DMS 273 (cell line): ENCODE results near the gene FUCA1.
"Not testable (repeated sequence)": the region's sequence is repeated elsewhere in the genome, so short reads cannot be mapped to it uniquely, and the experiment has no call there.

Source experiments
- DNase-seq: peaks from one replicate; lab custom pipeline; 2025; ENCODE audit not compliant: unreplicated experiment; lab: John Stamatoyannopoulos, UW

FUCA1 gene

DNA sequence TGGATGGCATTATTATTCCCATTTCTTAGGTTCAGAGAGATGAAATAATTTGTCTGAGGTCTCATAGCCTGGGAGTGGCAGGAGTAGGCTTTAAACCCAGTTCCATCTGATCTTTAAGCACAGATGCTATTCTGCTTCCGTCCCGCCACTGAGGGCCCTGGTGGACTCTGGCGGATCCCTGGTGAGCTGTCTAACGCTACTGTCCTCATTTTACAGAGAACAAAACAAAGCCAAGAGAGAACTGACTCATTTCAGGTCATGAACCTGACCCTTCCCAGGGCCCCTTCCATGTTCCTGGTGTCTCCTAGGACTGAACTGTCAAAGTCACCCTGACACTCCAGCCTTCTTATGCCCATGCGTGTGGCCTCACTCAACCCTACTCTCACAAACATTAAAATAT is 64.4 kb downstream of the FUCA1 start:
- DNase-seq, result no peak

DNA sequence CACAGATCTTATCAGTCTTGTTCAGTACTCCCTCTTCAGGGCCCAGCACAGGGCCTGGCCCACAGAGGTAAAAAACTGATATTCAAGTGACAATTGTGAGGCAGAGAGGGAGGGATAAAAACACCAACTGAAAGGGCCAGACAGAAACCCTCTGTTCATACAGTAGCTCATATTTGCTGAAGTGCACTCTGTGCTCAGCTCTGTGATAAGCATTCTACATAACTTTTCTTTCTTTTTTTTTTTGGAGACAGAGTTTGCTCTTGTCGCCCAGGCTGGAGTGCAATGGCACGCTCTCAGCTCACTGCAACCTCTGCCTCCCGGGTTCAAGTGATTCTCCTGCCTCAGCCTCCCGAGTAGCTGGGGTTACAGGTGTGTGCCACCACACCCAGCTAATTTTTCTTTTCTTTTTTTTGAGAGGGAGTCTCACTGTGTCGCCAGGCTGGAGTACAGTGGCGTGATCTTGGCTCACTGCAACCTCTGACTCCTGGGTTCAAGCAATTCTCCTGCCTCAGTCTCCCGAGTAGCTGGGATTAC is 65.2 kb downstream of the FUCA1 start:
- not testable (repeated sequence) for DNase-seq

DNA sequence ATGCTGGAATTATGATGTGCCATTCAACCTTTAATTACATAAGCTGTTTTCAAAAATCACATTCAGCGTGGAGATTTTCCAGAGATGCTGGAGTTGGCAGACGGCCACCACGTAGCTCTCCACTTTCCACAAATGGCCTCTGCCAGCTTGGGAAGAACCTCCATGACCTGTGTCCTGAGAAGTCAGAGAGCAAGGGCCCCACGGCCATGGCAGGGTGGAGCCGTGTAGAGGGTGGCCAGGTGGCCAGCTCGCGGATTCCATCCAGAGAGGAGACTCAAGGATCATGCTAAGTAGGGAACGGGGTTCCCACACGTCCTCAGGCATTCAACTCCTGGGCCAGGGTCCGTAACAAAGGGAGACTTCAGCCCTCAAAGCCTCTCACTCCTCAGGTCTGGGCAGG is 66.2 kb downstream of the FUCA1 start:
- peak; percentile 44 for DNase-seq

DNA sequence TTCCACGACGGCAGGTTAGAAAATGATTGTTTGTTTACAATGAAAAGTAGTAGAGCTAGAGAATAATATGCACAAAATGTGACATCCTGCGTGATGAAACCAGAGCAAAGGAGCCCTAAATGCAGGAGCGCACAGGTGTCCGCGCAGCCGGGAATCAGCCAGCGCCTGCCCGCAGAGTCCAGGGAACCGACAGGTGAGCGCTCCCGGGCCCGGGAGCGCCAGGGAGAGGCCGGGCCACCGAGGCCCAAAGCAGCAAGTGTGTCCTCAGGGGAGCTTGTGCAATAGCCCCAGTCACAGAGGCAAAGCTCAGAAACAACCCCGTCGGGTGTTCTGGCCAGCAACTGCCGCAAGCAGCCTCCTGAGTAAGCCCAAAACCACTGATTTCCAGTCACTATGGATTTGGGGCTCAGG is 66.7 kb downstream of the FUCA1 start:
- no peak for DNase-seq

DNA sequence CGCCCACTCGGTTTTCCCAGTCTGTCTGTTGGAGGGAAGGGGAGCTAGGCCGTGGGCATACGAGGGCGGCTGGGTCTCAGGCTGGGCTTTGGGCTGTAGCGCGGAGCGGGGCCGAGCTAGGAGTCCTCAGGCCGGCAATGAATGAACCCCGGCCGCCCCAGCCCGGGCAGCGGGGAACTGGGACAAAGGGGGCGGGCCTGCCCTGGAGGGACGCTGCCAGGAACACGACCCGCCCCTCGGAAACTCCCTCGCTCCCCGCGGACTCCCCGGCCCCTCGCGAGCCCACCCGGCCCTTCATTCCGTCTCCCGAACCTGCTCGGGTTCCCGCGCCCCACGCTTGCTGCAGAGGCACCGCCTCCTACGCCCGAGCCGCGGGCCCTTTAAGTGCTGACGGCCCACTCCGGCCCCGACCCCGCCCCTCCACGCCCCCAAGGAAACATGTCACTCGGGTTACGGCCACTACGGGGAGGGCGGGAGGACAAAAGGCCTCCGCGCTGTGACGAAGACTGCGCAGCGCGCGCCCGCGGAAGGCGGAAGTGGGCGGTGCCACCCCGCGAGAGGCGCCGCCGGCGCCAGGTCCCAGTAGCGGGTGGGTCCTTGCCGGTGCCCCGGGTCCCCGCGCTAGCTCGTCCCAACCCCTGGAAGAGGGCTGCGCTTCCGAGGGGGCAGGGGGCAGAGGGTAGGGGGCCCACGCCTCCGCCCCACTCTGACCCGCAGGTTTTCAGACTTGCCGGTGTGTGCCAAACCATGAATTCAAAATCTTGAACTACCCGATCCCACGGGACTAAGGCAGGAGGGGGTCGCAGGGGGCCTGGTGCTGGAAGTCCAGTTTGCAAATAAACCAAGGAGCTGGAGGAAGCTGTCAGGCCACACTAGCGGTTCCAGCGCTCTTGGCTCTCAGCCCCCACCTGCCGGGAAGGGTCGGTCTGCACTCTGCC is 67.4 kb downstream of the FUCA1 start, which contains the start of gene GALE:
GALE (minus strand) TSS at position 355 of the 938 bp plus-strand sequence. CDS start 1,747 bp downstream, outside the sequence.
- peak; percentile 95 for DNase-seq

DNA sequence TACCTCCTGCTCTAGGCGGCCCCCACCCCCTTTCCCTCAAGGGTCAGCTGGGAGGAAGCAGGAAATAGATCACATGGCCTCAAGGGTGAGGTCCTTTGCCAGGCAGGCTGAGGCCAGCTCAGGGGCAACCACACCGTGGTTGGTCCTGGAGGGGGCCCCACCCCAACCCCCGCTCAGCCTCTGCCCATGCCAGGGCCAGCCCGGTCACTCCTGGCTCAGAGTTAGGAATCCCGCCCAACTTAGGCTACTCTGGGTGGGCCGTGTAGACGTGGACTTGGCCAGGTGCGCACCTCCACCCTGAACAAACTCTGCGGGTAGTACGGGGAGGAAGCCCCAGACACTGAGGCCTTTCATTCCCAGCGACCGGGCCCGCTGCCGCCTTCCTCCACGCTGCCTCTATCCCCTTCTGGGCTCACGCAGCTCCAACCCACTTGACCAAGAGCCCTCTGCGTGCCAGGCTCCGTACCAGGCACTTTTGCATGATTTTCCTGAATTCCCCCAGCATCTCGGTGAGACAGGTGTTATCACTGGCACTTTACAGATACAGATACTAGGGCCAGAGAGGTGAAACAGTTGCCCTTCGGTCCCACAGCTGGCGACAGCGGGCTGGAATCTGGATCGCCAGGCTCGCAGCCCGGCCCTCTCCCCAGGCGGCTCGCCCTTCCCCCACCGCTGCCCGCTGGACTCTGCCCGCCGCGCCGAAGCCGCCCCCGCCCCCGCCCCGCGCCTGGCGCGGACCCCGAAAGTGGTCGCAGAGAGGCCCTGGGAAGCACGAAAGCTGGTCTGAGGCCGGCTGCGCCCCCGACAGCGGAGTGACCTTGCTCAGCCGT is 68.3 kb downstream of the FUCA1 start:
- DNase-seq, result peak; percentile 37

DNA sequence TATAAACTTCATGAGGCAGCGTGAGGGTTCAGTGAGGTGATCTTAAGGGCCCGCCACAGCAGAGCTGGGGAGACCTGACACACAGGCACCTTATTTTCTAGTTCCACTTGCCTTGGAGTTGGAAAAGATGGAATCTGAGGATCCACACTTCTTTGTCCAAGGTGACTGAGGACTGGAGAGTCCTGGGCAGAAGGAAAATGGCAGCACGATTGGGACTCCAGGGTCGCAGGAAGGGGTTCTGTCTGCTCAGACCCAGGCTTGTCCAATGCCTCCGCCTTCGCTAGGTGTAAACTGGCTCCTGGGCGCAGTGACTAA is 68.9 kb downstream of the FUCA1 start:
- no peak for DNase-seq

DNA sequence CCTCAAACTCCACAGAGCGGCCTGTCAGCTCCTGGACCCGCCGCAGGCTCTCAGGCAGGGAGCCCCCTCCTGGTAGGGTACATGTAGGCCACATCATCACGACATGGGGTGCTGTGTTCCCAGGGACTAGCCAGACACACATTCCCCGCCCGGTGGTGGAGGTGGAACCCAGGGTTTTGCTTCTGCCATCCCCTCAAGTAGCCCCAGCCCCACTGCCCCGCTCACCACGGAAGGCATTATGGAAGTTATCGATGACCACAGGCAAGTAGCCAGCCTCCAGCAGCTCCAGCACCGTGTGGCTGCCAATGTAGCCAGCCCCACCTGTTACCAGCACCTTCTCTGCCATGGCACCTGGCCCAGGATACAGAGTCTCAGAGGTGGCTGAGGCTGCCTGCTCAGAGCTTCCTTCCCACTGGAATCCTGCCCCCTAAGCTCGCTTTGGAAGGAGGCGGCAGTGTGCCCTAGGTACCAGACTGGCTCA is 69.4 kb downstream of the FUCA1 start:
- DNase-seq, result no peak

DNA sequence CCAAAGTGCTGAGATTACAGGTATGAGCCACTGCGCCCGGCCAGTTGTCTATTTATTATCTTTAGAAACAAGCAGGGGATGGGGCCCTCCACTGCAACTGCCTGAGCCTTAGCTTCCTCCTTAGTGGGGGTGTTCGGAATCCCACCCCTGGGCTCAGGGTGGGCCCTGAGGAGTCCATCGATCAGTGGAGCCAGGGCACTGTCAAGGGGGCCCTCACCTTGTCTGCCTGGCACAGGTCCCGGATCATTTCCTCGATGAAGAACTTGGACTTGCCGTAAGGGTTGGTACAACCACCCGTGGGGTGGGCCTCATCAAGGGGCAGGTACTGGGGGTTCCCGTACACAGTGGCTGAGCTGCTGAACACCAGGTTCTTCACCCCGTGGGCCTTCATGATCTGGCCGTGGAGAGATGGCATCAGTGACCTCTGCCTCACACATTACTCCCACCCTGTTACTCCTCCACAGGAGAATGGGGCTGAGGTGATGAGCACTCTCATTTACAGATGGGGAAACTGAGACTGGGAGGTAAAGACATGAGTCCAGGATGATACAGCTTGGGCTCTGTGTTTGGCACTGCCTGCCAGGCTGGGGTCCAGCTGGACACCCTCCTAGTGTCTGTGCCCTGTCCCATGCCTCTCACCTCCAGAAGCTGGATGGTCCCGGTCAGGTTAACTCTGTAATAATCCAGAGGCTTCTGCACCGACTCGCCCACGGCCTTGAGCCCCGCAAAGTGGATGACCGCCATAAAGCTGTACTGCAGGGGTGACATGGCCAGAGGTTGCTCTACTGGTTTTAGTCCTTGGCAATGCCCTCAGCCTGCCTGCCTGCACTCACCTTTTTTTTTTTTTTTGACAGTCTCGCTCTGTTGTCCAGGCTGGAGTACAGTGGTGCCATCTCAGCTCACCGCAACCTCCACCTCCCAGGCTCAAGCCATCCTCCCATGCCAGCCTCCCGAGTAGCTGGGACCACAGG is 70.3 kb downstream of the FUCA1 start:
- no peak for DNase-seq

DNA sequence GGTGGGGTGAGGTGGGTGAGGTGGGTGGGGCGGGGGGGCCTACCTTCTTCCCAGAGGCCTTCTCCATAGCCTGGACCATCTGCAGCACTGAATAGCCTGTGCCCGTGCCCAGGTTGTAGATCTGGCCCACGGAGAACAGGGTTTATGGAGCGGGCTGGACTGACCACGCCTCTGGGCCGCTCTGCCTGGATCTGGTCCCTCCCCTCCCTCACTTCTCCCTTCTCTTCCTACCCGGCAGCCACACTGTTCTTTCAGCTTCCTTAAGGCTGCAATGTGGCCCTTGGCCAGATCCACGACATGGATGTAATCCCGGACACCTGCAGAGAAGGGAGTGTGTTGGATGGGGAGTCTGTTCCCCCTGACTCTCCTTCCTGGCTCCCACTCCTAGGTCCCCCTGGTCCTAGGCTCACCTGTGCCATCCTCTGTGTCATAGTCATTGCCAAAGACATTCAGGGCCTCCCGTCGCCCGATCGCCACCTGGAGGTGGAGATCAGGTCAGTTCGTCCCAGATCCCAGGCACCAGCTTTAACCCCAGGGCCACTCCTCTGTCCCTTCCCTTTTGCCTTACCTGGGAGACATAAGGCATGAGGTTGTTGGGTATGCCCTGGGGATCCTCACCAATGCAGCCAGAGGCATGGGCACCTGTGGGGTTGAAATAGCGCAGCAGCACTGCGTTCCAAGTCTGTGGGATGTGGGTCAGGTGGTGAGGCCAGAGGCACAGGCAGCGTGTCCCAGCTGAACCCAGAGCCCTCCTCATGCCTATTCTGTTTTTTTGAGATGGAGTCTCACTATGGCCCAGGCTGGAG is 71.4 kb downstream of the FUCA1 start:
- DNase-seq, result no peak

DNA sequence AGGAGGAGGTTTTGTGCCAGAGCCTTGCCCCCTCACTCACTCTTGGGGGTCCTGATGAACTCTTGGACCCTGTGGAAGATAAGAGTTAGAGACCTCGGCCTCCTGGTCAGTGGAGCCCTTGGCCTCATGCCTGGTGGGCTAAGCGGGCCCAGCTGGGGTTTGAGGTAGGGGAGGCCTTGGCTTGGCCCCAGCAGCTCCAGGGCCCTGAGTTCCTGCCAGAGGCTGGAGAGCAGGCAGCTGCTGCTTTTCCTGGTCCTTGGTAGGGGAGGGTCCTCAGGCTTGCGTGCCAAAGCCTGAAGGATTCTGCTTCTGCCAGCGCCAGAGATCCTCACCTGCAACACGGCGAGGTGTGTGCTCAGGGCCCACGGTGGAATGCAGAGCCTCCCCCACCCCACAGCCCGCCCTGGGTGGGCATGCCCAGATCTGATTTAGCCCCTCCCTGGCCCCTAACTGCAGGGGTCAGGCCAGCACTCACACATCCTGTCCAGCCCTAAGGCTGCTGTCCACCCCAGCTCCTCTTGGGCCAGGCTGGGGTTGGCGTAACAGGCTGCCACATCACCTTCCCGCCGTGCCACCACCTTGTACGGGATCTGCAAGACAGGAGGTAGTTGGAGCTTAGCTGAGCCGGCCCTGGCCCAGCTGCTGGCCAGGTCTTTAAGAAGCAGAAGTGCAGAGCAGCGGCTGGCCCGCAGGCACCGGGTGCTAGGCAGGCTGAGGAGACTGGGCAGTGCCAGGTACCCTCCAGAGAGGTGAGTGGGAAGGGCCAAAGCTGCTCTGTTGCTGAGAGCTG is 72.2 kb downstream of the FUCA1 start:
- no peak for DNase-seq
